Activated T-cell treated with anti-CD3 and anti-CD28 coated beads, Interleukin-2, amount 50 U/mL, for 24 hours (primary cell): ENCODE results near the gene AKR1C8.
"Not testable (repeated sequence)": the region's sequence is repeated elsewhere in the genome, so short reads cannot be mapped to it uniquely, and the experiment has no call there.

Source experiments
- DNase-seq: peaks from one replicate; pipeline ENCODE4 v3.0.0-alpha.2; 2020
- H3K27ac Mint-ChIP-seq: 2 replicates; pipeline ENCODE4 v1.8.0; 2020; ENCODE audit warnings: mild to moderate bottlenecking, mixed read lengths
- H3K27me3 Mint-ChIP-seq: 2 replicates; pipeline ENCODE4 v1.8.0; 2020; ENCODE audit warnings: mixed read lengths
- H3K36me3 Mint-ChIP-seq: 2 replicates; pipeline ENCODE4 v1.8.0; 2020; ENCODE audit warnings: low read depth, mixed read lengths
- H3K4me1 Mint-ChIP-seq: 2 replicates; pipeline ENCODE4 v1.8.0; 2020; ENCODE audit warnings: low read depth, mixed read lengths
- H3K4me3 Mint-ChIP-seq: 2 replicates; pipeline ENCODE4 v1.8.0; 2020; ENCODE audit warnings: mild to moderate bottlenecking, moderate library complexity, mixed read lengths
- H3K9me3 Mint-ChIP-seq: 2 replicates; pipeline ENCODE4 v1.8.0; 2020; ENCODE audit warnings: mixed read lengths

AKR1C8 gene

GRCh38 chr10:5184987-5185775, at the start of gene AKR1C8:
Gene AKR1C8 (minus strand): TSS chr10:5185150. CDS start chr10:5185104, 46 bp downstream.
- H3K4me3 Mint-ChIP-seq: no peak within 1 kb of the TSS
- no peaks in the 10 kb centered on the region for H3K9me3 Mint-ChIP-seq
- H3K36me3 Mint-ChIP-seq: no peaks in the 10 kb centered on the region
- no peaks in the 10 kb centered on the region for H3K4me1 Mint-ChIP-seq
- no peak for DNase-seq
- H3K27ac Mint-ChIP-seq: no peak within 1 kb of the TSS
- no peaks in the 10 kb centered on the region for H3K27me3 Mint-ChIP-seq

- H3K27ac Mint-ChIP-seq: no peak overlapping the region
Measured at GRCh38 chr10:5234106-5234860, 49.3 kb upstream of the AKR1C8 start.

GRCh38 chr10:5233324-5233723, 48.4 kb upstream of the AKR1C8 start:
- H3K36me3 Mint-ChIP-seq: peaks cover 4% of the 10 kb centered on the region
- peaks cover 19% of the 10 kb centered on the region for H3K9me3 Mint-ChIP-seq
- no peaks in the 10 kb centered on the region for H3K27me3 Mint-ChIP-seq
- DNase-seq: no peak
- no peak overlapping the region for H3K27ac Mint-ChIP-seq
- no peaks in the 10 kb centered on the region for H3K4me1 Mint-ChIP-seq
- no peak overlapping the region for H3K4me3 Mint-ChIP-seq

More at GRCh38 chr10:5234106-5234860, 49.3 kb upstream of the AKR1C8 start:
- no peaks in the 10 kb centered on the region for H3K27me3 Mint-ChIP-seq
- H3K36me3 Mint-ChIP-seq: peaks cover 4% of the 10 kb centered on the region
- peaks cover 26% of the 10 kb centered on the region for H3K9me3 Mint-ChIP-seq
- H3K4me3 Mint-ChIP-seq: no peak overlapping the region
- no peak for DNase-seq
- no peaks in the 10 kb centered on the region for H3K4me1 Mint-ChIP-seq

- no peaks in the 10 kb centered on the region for H3K27me3 Mint-ChIP-seq
- no peaks in the 10 kb centered on the region for H3K36me3 Mint-ChIP-seq
- no peaks in the 10 kb centered on the region for H3K4me1 Mint-ChIP-seq
- no peak overlapping the region for H3K4me3 Mint-ChIP-seq
- no peak overlapping the region for H3K27ac Mint-ChIP-seq
- H3K9me3 Mint-ChIP-seq: peaks cover 3% of the 10 kb centered on the region
- no peak for DNase-seq
Measured at GRCh38 chr10:5229019-5229418, 44.1 kb upstream of the AKR1C8 start.

- not testable (repeated sequence) for H3K9me3 Mint-ChIP-seq, H3K4me3 Mint-ChIP-seq, H3K27ac Mint-ChIP-seq, DNase-seq, H3K4me1 Mint-ChIP-seq, H3K27me3 Mint-ChIP-seq, H3K36me3 Mint-ChIP-seq
Measured at GRCh38 chr10:5222942-5223341, 38.0 kb upstream of the AKR1C8 start.

GRCh38 chr10:5219262-5219661, 34.3 kb upstream of the AKR1C8 start:
- no peak for DNase-seq
- Mint-ChIP-seq H3K27me3 (peaks cover 6% of the 10 kb centered on the region), H3K9me3 (peaks cover 2% of the 10 kb centered on the region), H3K4me3 (no peak overlapping the region), H3K36me3 (no peaks in the 10 kb centered on the region), H3K27ac (no peak overlapping the region), H3K4me1 (no peaks in the 10 kb centered on the region)

GRCh38 chr10:5216801-5217200, 31.9 kb upstream of the AKR1C8 start:
- Mint-ChIP-seq H3K4me1 (no peaks in the 10 kb centered on the region), H3K27ac (no peak overlapping the region), H3K9me3 (peaks cover under 1% of the 10 kb centered on the region), H3K27me3 (peaks cover 6% of the 10 kb centered on the region), H3K36me3 (no peaks in the 10 kb centered on the region), H3K4me3 (no peak overlapping the region)
- no peak for DNase-seq

- no peak for DNase-seq
- peaks cover 6% of the 10 kb centered on the region for H3K9me3 Mint-ChIP-seq
- peaks cover 6% of the 10 kb centered on the region for H3K27me3 Mint-ChIP-seq
- H3K36me3 Mint-ChIP-seq: no peaks in the 10 kb centered on the region
- H3K4me3 Mint-ChIP-seq: no peak overlapping the region
- H3K4me1 Mint-ChIP-seq: no peaks in the 10 kb centered on the region
- H3K27ac Mint-ChIP-seq: no peak overlapping the region
Measured at GRCh38 chr10:5211696-5212536, 27.0 kb upstream of the AKR1C8 start.

- H3K27me3 Mint-ChIP-seq, H3K27ac Mint-ChIP-seq, DNase-seq, H3K36me3 Mint-ChIP-seq, H3K4me1 Mint-ChIP-seq, H3K4me3 Mint-ChIP-seq, H3K9me3 Mint-ChIP-seq: not testable (repeated sequence)
Measured at GRCh38 chr10:5210261-5210660, 25.3 kb upstream of the AKR1C8 start.

- H3K27me3 Mint-ChIP-seq, H3K4me3 Mint-ChIP-seq, H3K36me3 Mint-ChIP-seq, H3K27ac Mint-ChIP-seq, DNase-seq, H3K9me3 Mint-ChIP-seq, H3K4me1 Mint-ChIP-seq: not testable (repeated sequence)
Measured at GRCh38 chr10:5209776-5210175, 24.8 kb upstream of the AKR1C8 start.

GRCh38 chr10:5206799-5207198, 21.8 kb upstream of the AKR1C8 start:
- Mint-ChIP-seq H3K4me3 (no peak overlapping the region), H3K9me3 (peaks cover 20% of the 10 kb centered on the region), H3K27ac (no peak overlapping the region), H3K36me3 (no peaks in the 10 kb centered on the region), H3K27me3 (peaks cover 10% of the 10 kb centered on the region), H3K4me1 (no peaks in the 10 kb centered on the region)
- DNase-seq: no peak

GRCh38 chr10:5199398-5199797, 14.4 kb upstream of the AKR1C8 start:
- no peak overlapping the region for H3K4me3 Mint-ChIP-seq
- peaks cover 15% of the 10 kb centered on the region for H3K9me3 Mint-ChIP-seq
- H3K27ac Mint-ChIP-seq: no peak overlapping the region
- no peaks in the 10 kb centered on the region for H3K36me3 Mint-ChIP-seq
- no peak for DNase-seq
- H3K4me1 Mint-ChIP-seq: no peaks in the 10 kb centered on the region
- H3K27me3 Mint-ChIP-seq: peaks cover 6% of the 10 kb centered on the region

- H3K36me3 Mint-ChIP-seq: no peaks in the 10 kb centered on the region
- H3K27ac Mint-ChIP-seq: no peak overlapping the region
- DNase-seq: no peak
- H3K4me1 Mint-ChIP-seq: no peaks in the 10 kb centered on the region
- H3K9me3 Mint-ChIP-seq: peaks cover 9% of the 10 kb centered on the region
- H3K4me3 Mint-ChIP-seq: no peak overlapping the region
- peaks cover 2% of the 10 kb centered on the region for H3K27me3 Mint-ChIP-seq
Measured at GRCh38 chr10:5198386-5198785, 13.4 kb upstream of the AKR1C8 start.

GRCh38 chr10:5196702-5197113, 11.8 kb upstream of the AKR1C8 start, which contains the start of gene AKR1C4:
Gene AKR1C4 (plus strand): TSS chr10:5196837. CDS start chr10:5196868, 31 bp downstream.
- H3K9me3 Mint-ChIP-seq: no peaks in the 10 kb centered on the region
- no peak for DNase-seq
- H3K4me1 Mint-ChIP-seq: no peaks in the 10 kb centered on the region
- H3K4me3 Mint-ChIP-seq: no peak within 1 kb of the TSS
- H3K27me3 Mint-ChIP-seq: no peaks in the 10 kb centered on the region
- no peak within 1 kb of the TSS for H3K27ac Mint-ChIP-seq
- no peaks in the 10 kb centered on the region for H3K36me3 Mint-ChIP-seq
